H1 (cell line): ENCODE results near the gene DAZAP1. TPM values are rescaled to one million over a fixed set of nuclear protein-coding genes. Genes with fewer than 3 reads are reported as not detected.
A peak's percentile ranks its signal among the peaks of the same experiment; 100 is the strongest.

Experiments
- CTCF ChIA-PET: fragments of 300-600 bp; sonication (Branson Sonifier 250); formaldehyde crosslinking; loops from one replicate; lab custom pipeline; 2021; ENCODE audit not compliant: partially characterized antibody; lab: Charles Lee
- POLR2A ChIA-PET: fragments of 300-600 bp; sonication (Branson Sonifier 250); formaldehyde crosslinking; loops from one replicate; lab custom pipeline; 2021; ENCODE audit warnings: inconsistent platforms; ENCODE audit not compliant: partially characterized antibody; lab: Charles Lee
- DNase-seq, 2 experiments: peaks; one replicate each; pipeline versions ENCODE4 v3.0.0 to v3.0.0-alpha.2; 2010 to 2022; ENCODE audit warnings: low spot score in 2 of 2, low read depth in 1 of 2, mixed read lengths in 1 of 2
- FAIRE-seq: peaks from 2 replicates; lab custom pipeline; 2011; peaks lifted over from hg19 to GRCh38; lab: Jason Lieb, UNC
- H2AFZ ChIP-seq: 2 replicates; pipeline ENCODE4 v1.8.1; 2012; ENCODE audit warnings: low read length, inconsistent platforms
- H2AK5ac ChIP-seq: 2 replicates; pipeline ENCODE4 v1.6.1; 2013; ENCODE audit warnings: low read depth, low read length
- H2BK120ac ChIP-seq: replicated peaks from 2 replicates; pipeline ENCODE3; 2013; ENCODE audit warnings: low read depth, low read length, inconsistent platforms
- H2BK12ac ChIP-seq: 2 replicates; pipeline ENCODE4 v1.6.1; 2013; ENCODE audit warnings: low read depth, low read length
- H2BK15ac ChIP-seq: 2 replicates; pipeline ENCODE4 v1.6.1; 2013; ENCODE audit warnings: low read length
- H2BK20ac ChIP-seq: 2 replicates; pipeline ENCODE4 v1.6.1; 2013; ENCODE audit warnings: low read length
- H2BK5ac ChIP-seq: 2 replicates; pipeline ENCODE4 v1.6.1; 2013; ENCODE audit warnings: low read depth, low read length
- H3K14ac ChIP-seq: 2 replicates; pipeline ENCODE4 v1.6.1; 2013; ENCODE audit warnings: inconsistent platforms; ENCODE audit not compliant: insufficient read length
- H3K18ac ChIP-seq: 2 replicates; pipeline ENCODE4 v1.6.1; 2013; ENCODE audit warnings: low read length; ENCODE audit errors: extremely low read depth
- H3K23ac ChIP-seq: 2 replicates; pipeline ENCODE4 v1.6.1; 2013; ENCODE audit warnings: inconsistent platforms; ENCODE audit not compliant: insufficient read length
- H3K23me2 ChIP-seq: 2 replicates; pipeline ENCODE4 v1.6.1; 2013; ENCODE audit warnings: low read depth, low read length
- H3K27ac ChIP-seq: 2 replicates; pipeline ENCODE4 v1.6.1; 2011; ENCODE audit warnings: low read depth, low read length, inconsistent platforms
- H3K27me3 ChIP-seq, 4 experiments: replicated peaks in 1 of 4; 1 replicate in 1 of 4; 2 replicates in 3 of 4; pipeline versions ENCODE4 v1.6.1 to v1.8.1; 2011 to 2013; ENCODE audit warnings: low read length in 3 of 4, mild to moderate bottlenecking in 3 of 4, inconsistent platforms in 2 of 4, mixed read lengths in 2 of 4, moderate library complexity in 1 of 4; ENCODE audit not compliant: control insufficient read depth in 3 of 4, insufficient read depth in 3 of 4; ENCODE audit errors: extremely low read depth in 1 of 4
- H3K36me3 ChIP-seq, 4 experiments: 2 replicates each; pipeline versions ENCODE4 v1.6.1 to v1.8.1; 2011 to 2013; ENCODE audit warnings: mild to moderate bottlenecking in 4 of 4, low read length in 3 of 4, moderate library complexity in 2 of 4, control low read depth in 1 of 4, inconsistent platforms in 1 of 4; ENCODE audit not compliant: insufficient read depth in 4 of 4, control insufficient read depth in 2 of 4
- H3K4ac ChIP-seq: replicated peaks from 2 replicates; pipeline ENCODE3; 2013; ENCODE audit warnings: low read length, low read depth, mixed read lengths, inconsistent platforms; ENCODE audit not compliant: insufficient read length
- H3K4me1 ChIP-seq, 4 experiments: replicated peaks in 1 of 4; 1 replicate in 1 of 4; 2 replicates in 3 of 4; pipeline versions ENCODE4 v1.6.1 to v1.8.1; 2011 to 2013; ENCODE audit warnings: low read length in 3 of 4, inconsistent platforms in 2 of 4, mixed read lengths in 1 of 4; ENCODE audit not compliant: insufficient read depth in 4 of 4, control insufficient read depth in 3 of 4
- H3K4me2 ChIP-seq, 2 experiments: 2 replicates each; pipeline versions ENCODE4 v1.6.1 to v1.8.1; 2011 to 2013; ENCODE audit warnings: low read depth in 2 of 2, low read length in 2 of 2, control low read depth in 1 of 2, inconsistent platforms in 1 of 2, mild to moderate bottlenecking in 1 of 2; ENCODE audit not compliant: insufficient read depth in 1 of 2
- H3K4me3 ChIP-seq, 4 experiments: fragments of 200-600, 300-600 bp in 1 of 4; sonication (generic), shearing (Covaris generic), sonication (Bioruptor Twin) in 1 of 4; 2 replicates each; pipeline versions ENCODE4 v1.5.1 to v1.8.1; 2011 to 2016; ENCODE audit warnings: low read length in 4 of 4, low read depth in 3 of 4, control low read depth in 2 of 4, inconsistent platforms in 2 of 4, mild to moderate bottlenecking in 2 of 4, mixed read lengths in 1 of 4, moderate library complexity in 1 of 4; ENCODE audit not compliant: insufficient read depth in 2 of 4; ENCODE audit errors: extremely low read depth in 1 of 4
- H3K56ac ChIP-seq: replicated peaks from 2 replicates; pipeline ENCODE3; 2013; ENCODE audit warnings: low read depth, mild to moderate bottlenecking, mixed read lengths, low read length, inconsistent platforms; ENCODE audit not compliant: insufficient read length
- H3K79me1 ChIP-seq: 2 replicates; pipeline ENCODE4 v1.6.1; 2013; ENCODE audit warnings: low read depth, low read length, control low read depth
- H3K79me2 ChIP-seq, 2 experiments: 2 replicates each; pipeline versions ENCODE4 v1.6.1 to v1.8.1; 2012 to 2013; ENCODE audit warnings: low read length in 2 of 2, mild to moderate bottlenecking in 2 of 2, inconsistent platforms in 1 of 2; ENCODE audit not compliant: insufficient read depth in 2 of 2, control insufficient read depth in 1 of 2
- H3K9ac ChIP-seq, 4 experiments: replicated peaks in 1 of 4; 1 replicate in 1 of 4; 2 replicates in 3 of 4; pipeline versions ENCODE4 v1.6.1 to v1.8.1; 2011 to 2013; ENCODE audit warnings: low read depth in 3 of 4, low read length in 3 of 4, control low read depth in 2 of 4, mild to moderate bottlenecking in 2 of 4, moderate library complexity in 2 of 4, inconsistent platforms in 1 of 4; ENCODE audit errors: extremely low read depth in 1 of 4
- H3K9me3 ChIP-seq, 2 experiments: 2 replicates each; pipeline versions ENCODE4 v1.6.1 to v1.8.1; 2012 to 2013; ENCODE audit warnings: mild to moderate bottlenecking in 2 of 2, moderate library complexity in 2 of 2, control low read depth in 1 of 2, inconsistent platforms in 1 of 2, low read depth in 1 of 2, low read length in 1 of 2, mixed read lengths in 1 of 2; ENCODE audit not compliant: insufficient read depth in 2 of 2
- H4K20me1 ChIP-seq, 2 experiments: replicated peaks in 1 of 2; 2 replicates each; pipeline versions ENCODE3 to v1.8.1; 2011 to 2013; ENCODE audit warnings: inconsistent platforms in 2 of 2, low read length in 2 of 2, mild to moderate bottlenecking in 1 of 2; ENCODE audit not compliant: insufficient read depth in 2 of 2, control insufficient read depth in 1 of 2
- H4K5ac ChIP-seq: 2 replicates; pipeline ENCODE4 v1.6.1; 2013; ENCODE audit warnings: low read length, low read depth, mixed read lengths, inconsistent platforms; ENCODE audit not compliant: insufficient read length
- H4K8ac ChIP-seq: 2 replicates; pipeline ENCODE4 v1.8.0; 2013; ENCODE audit warnings: mild to moderate bottlenecking, moderate library complexity, low read length, inconsistent platforms; ENCODE audit not compliant: insufficient read depth; ENCODE audit errors: extremely low read depth
- H4K91ac ChIP-seq: replicated peaks from 2 replicates; pipeline ENCODE3; 2013; ENCODE audit warnings: low read length, mixed read lengths, inconsistent platforms; ENCODE audit not compliant: insufficient read length
- HDAC2 ChIP-seq, 2 experiments: fragments of 300-600 bp in 1 of 2; sonication (generic) in 1 of 2; IDR thresholded peaks; 2 replicates each; pipeline ENCODE4 v1.6.1; 2011 to 2012; ENCODE audit warnings: low read depth in 2 of 2, low read length in 2 of 2, mild to moderate bottlenecking in 2 of 2, moderate library complexity in 2 of 2, borderline replicate concordance in 1 of 2, inconsistent platforms in 1 of 2
- KDM1A ChIP-seq: fragments of 200-600, 300-600 bp; sonication (generic); IDR thresholded peaks from 2 replicates; pipeline ENCODE4 v1.7.1; 2016; ENCODE audit warnings: mild to moderate bottlenecking, low read length, borderline replicate concordance
- RBBP5 ChIP-seq: IDR thresholded peaks from 2 replicates; pipeline ENCODE4 v1.7.1; 2012; ENCODE audit warnings: low read depth, mild to moderate bottlenecking, inconsistent platforms, low read length, moderate library complexity, borderline replicate concordance
- WGBS, 2 experiments: shearing (Covaris generic) in 1 of 2; methylation state at CpG; one replicate each; pipeline versions ENCODE4 v1.1.6 to v1.1.7; 2013 to 2015; ENCODE audit warnings: low lambda C conversion rate in 2 of 2, mixed read lengths in 2 of 2, inconsistent platforms in 1 of 2, low coverage in 1 of 2, missing lambda C conversion rate in 1 of 2; ENCODE audit not compliant: insufficient replicate concordance in 2 of 2, insufficient coverage in 1 of 2, insufficient read length in 1 of 2; ENCODE audit errors: extremely low coverage in 1 of 2, missing lambda C conversion rate in 1 of 2; 5-methylcytosine and 5-hydroxymethylcytosine counted together
- polyA plus RNA-seq, 7 experiments: library from polyadenylated mRNA; depleted of rRNA in 3 of 7; stranded (reverse) in 5 of 7; unstranded in 2 of 7; fragments of >200 nt in 5 of 7; fragments of 200-250 nt in 2 of 7; gene quantifications; 1 replicate in 5 of 7; 2 replicates in 1 of 7; 4 replicates in 1 of 7; pipeline versions ENCODE4 v1.2.1 to v1.2.3, GENCODE V29; 2011 to 2013; ENCODE audit warnings: missing spikeins in 2 of 7, mixed read lengths in 2 of 7
- total RNA-seq: library from RNA; stranded (reverse); fragmentation: NEBNext Ultra II Directional; extraction: Animal tissue kit (Norgen Biotek cat#: 25700); gene quantifications from 2 replicates; pipeline ENCODE4 v1.2.1, GENCODE V29; 2021

The DAZAP1 gene
- total and polyA plus RNA-seq, 2 of the 8 experiments (the other 6 are each of a cell fraction or from before 2014, with no cell fraction given) = 79.6 to 341 TPM

GRCh38 chr19:1397838-1398237 is 9.5 kb upstream of the DAZAP1 start:
- FAIRE-seq = no peak
- Histone ChIP-seq H4K5ac (no peak overlapping the region), H3K18ac (no peak overlapping the region), H3K23me2 (peaks cover 3% of the 10 kb centered on the region; the same call in 1 of the 2 replicates), H3K4me2 (no peak overlapping the region), H2AK5ac (no peak overlapping the region), H3K9ac (no peak overlapping the region), H3K27ac (no peak overlapping the region), H4K91ac (no peak overlapping the region), H3K4ac (no peak overlapping the region), H3K56ac (no peak overlapping the region), H2BK5ac (no peak overlapping the region), H2AFZ (no peak overlapping the region), H3K4me1 (peaks cover 0 to 10% (median 5%) of the 10 kb centered on the region in 4 experiments; a peak in 5 of 7 replicates), H3K4me3 (no peak overlapping the region), H2BK12ac (no peak overlapping the region), H3K9me3 (no peaks in the 10 kb centered on the region), H2BK15ac (no peak overlapping the region), H3K79me2 (no peaks in the 10 kb centered on the region), H4K20me1 (peaks cover 4 to 6% of the 10 kb centered on the region in 2 experiments), H3K23ac (no peak overlapping the region), H3K14ac (no peak overlapping the region), H4K8ac (peak overlapping the region; percentile 14; the same call in 1 of the 2 replicates), H3K27me3 (peaks cover 0 to 2% (median 0%) of the 10 kb centered on the region in 4 experiments; a peak in 2 of 7 replicates), H2BK20ac (no peak overlapping the region), H3K36me3 (peaks cover 0 to 4% (median 2%) of the 10 kb centered on the region in 4 experiments; a peak in 1 of 8 replicates), H2BK120ac (no peak overlapping the region), H3K79me1 (no peaks in the 10 kb centered on the region; the same call in 1 of the 2 replicates)
- no peak for DNase-seq
- 92% methylated on average over 9 of the region's 9 CpGs; no CpG with 5 or more reads in 1 of the 2 experiments for WGBS, 2 experiments
- CTCF ChIA-PET = interaction anchor here (0.6 to 1.5 kb wide), 5 partner anchors 12 to 474 kb away, joined by 3 read pairs; no protein-coding TSS in a partner anchor
- TF ChIP-seq HDAC2 (IDR thresholded peaks at IDR 0.05; ENCODE audit: borderline replicate concordance in 1 of 2, low read depth in 2 of 2, low read length in 2 of 2) = peak in 1 of 2 experiments; percentile 77; a peak in 1 of 4 replicates
- no peak for TF ChIP-seq RBBP5
- TF ChIP-seq KDM1A = peak; percentile 94
- POLR2A ChIA-PET = interaction anchor here (1.0 to 1.6 kb wide), 8 partner anchors 9 to 129 kb away, joined by 3 to 15 read pairs (median 3); partner anchors contain the start of gene CIRBP
